Activated CD8-positive, alpha-beta memory T cell treated with anti-CD3 and anti-CD28 coated beads, Interleukin-2, amount 10 ng/mL, durations not matched to agents 7 days and 5 days (primary cell): ENCODE measurements around the gene LRP1B. TPM values are rescaled to one million over a fixed set of nuclear protein-coding genes. Genes with fewer than 3 reads are reported as not detected.

Experiments
- ATAC-seq: fragments of 150-1000 bp; cut with Tn5 transposase; one replicate; pipeline ENCODE4 v1.10.0; 2021; ENCODE audit warnings: moderate library complexity
- CTCF ChIA-PET: fragments of 350-600 bp; sonication (Branson Sonifier 250); formaldehyde crosslinking; loops from one replicate; lab custom pipeline; 2021; ENCODE audit warnings: antibody characterized with exemption; lab: Charles Lee
- DNase-seq: peaks from one replicate; pipeline ENCODE4 v3.0.0-alpha.2; 2020
- H3K27ac Mint-ChIP-seq: one replicate; pipeline ENCODE4 v1.8.0; 2021; ENCODE audit warnings: mild to moderate bottlenecking, mixed read lengths
- H3K27me3 Mint-ChIP-seq: one replicate; pipeline ENCODE4 v1.8.0; 2021; ENCODE audit warnings: mixed read lengths
- H3K36me3 Mint-ChIP-seq: one replicate; pipeline ENCODE4 v1.8.0; 2021; ENCODE audit warnings: mild to moderate bottlenecking, mixed read lengths
- H3K4me1 Mint-ChIP-seq: one replicate; pipeline ENCODE4 v1.8.0; 2021; ENCODE audit warnings: mixed read lengths
- H3K4me3 Mint-ChIP-seq: one replicate; pipeline ENCODE4 v1.8.0; 2021; ENCODE audit warnings: mild to moderate bottlenecking, moderate library complexity, mixed read lengths
- H3K9me3 Mint-ChIP-seq: one replicate; pipeline ENCODE4 v1.8.0; 2022; ENCODE audit warnings: low read depth, mixed read lengths
- total RNA-seq, 2 experiments: library from RNA; stranded (reverse); gene quantifications; one replicate each; pipeline ENCODE4 v1.2.3, GENCODE V29; 2021

LRP1B gene
- total RNA-seq, 2 experiments from 2014 or later = not detected

DNA sequence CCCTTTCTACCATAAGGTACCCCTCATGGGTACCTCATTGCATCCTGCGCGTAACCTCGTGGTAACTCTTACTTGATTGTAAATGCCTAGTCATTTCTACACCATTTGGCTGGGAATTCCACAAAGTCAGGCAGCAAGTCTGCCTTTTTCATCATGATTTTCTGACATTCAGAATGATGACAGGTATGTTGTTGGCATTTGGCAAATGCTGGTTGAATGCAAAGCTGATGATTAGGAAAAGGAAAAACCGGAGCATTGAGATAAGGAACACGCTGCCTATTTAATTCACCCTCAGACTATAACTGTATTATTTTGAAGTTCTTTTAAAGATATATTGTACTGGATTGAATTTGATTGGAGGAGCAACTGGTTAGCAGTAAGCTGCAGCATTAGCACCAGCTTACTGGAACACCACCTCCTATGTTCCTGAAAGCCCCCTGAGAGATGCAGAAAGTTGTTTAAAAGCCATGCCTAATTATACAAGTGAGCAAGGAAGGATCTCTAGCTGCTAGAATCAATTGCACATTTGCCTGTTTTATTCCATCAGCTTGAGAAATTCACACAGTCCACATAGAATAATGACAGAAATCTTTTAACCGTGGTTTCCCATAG lies 520.1 kb downstream of the LRP1B start:
- Mint-ChIP-seq H3K4me3 (no peak overlapping the region), H3K4me1 (no peaks in the 10 kb centered on the region), H3K27me3 (no peaks in the 10 kb centered on the region), H3K9me3 (peaks cover 10% of the 10 kb centered on the region), H3K27ac (no peak overlapping the region), H3K36me3 (no peaks in the 10 kb centered on the region)
- no peak for ATAC-seq
- no peak for DNase-seq
- CTCF ChIA-PET = interaction anchor here (0.6 kb wide), 1 partner anchor 667 kb away, joined by 5 read pairs; no protein-coding TSS in a partner anchor

DNA sequence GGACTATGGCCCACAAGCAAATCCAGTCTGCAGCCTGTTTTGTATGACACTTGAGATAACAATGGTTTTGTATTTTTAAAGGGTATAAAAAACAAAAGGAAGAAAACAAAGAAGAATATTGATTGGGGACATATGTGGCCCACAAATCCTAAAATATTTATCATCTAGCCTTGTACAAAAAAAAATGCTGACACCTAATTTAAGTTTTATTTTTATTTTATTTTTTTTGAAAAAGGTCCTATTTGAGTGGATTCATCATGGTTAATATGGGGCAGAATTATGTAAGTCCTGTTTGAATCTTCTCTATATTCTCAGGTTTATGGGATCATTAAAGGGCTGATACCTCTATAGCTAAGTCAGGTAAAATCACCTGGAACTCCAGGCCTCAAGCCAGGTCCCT lies 525.7 kb downstream of the LRP1B start:
- CTCF ChIA-PET = no interaction called here
- DNase-seq (no peak), ATAC-seq (no peak)
- no peak overlapping the region for H3K4me3 Mint-ChIP-seq
- no peaks in the 10 kb centered on the region for H3K27me3 Mint-ChIP-seq
- no peak overlapping the region for H3K27ac Mint-ChIP-seq
- no peaks in the 10 kb centered on the region for H3K36me3 Mint-ChIP-seq
- H3K4me1 Mint-ChIP-seq = no peaks in the 10 kb centered on the region
- peaks cover 6% of the 10 kb centered on the region for H3K9me3 Mint-ChIP-seq

DNA sequence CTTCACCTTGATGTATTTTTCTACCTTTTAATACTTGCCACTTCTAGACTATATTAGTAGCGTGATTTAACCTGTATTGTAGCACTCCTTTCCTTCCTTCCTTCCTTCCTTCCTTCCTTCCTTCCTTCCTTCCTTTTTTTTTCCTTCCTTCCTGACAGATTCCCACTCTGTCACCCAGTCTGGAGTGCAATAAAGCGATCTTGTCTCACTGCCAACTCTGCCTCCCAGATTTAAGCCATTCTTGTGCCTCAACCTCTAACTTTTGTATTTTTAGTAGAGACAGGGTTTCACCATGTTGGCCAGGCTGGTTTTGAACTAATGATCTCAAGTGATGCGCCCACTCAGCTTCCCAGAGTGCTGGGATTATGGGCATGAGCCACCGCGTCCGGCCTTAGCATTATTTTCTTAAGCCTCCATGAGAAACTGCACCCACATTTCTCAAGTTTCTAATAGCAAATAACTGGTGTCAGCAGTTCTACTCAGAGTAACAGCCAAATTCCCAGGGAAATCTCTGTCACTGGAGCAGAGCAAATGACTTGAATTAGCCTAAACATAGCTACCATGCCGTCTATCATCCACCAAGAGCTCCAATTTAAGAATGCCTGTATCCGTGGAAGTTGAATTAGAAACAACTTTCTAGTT lies 529.2 kb downstream of the LRP1B start:
- no peaks in the 10 kb centered on the region for H3K4me1 Mint-ChIP-seq
- DNase-seq (no peak), ATAC-seq (no peak)
- CTCF ChIA-PET = no interaction called here
- H3K27ac Mint-ChIP-seq = no peak overlapping the region
- H3K4me3 Mint-ChIP-seq = no peak overlapping the region
- no peaks in the 10 kb centered on the region for H3K27me3 Mint-ChIP-seq
- H3K36me3 Mint-ChIP-seq = no peaks in the 10 kb centered on the region
- H3K9me3 Mint-ChIP-seq = peaks cover 6% of the 10 kb centered on the region

DNA sequence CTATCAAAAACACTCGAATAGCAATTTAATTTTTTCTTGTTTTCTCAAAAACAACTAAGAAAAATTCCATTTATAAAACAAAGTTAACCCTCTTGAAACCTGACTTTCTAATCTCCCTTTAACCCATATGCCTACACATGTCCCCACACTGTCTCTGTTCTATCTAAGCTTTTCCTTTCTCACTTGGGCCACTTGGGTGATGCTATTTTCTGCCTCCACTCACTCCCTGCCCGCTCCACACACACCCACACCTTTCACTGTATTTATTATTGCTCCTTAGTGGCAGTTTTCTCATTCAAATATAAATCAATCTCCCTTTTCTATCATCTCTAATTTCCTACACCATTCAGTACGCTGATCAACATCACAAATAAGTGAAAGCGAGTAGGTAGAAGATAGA lies 531.1 kb downstream of the LRP1B start:
- Mint-ChIP-seq H3K4me1 (no peaks in the 10 kb centered on the region), H3K4me3 (no peak overlapping the region), H3K9me3 (peaks cover 3% of the 10 kb centered on the region), H3K27me3 (no peaks in the 10 kb centered on the region), H3K36me3 (no peaks in the 10 kb centered on the region), H3K27ac (no peak overlapping the region)
- CTCF ChIA-PET = no interaction called here
- DNase-seq = no peak
- ATAC-seq = no peak

DNA sequence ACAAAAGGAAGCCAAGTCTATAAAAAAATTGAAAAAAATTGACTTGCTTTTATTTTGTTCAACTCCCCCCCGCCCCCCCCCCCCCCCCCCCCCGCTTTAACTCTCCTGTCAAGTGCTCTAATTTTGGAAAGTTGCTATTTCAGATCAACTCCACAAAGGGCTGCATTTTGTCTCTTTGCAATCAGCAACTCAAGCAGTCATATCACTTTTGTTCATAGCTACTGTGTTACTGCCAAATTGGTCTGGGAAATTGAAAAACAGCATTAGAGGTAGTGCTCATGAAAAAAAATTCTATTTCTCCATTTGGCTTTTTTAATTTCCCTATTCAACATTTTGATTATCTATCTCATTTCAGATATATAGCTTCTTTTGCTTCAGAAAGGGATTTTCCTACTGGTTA lies 531.8 kb downstream of the LRP1B start:
- ATAC-seq (no peak), DNase-seq (no peak)
- CTCF ChIA-PET = no interaction called here
- H3K4me3 Mint-ChIP-seq = no peak overlapping the region
- H3K9me3 Mint-ChIP-seq = peaks cover 3% of the 10 kb centered on the region
- H3K27me3 Mint-ChIP-seq = no peaks in the 10 kb centered on the region
- no peaks in the 10 kb centered on the region for H3K4me1 Mint-ChIP-seq
- no peaks in the 10 kb centered on the region for H3K36me3 Mint-ChIP-seq
- H3K27ac Mint-ChIP-seq = no peak overlapping the region

DNA sequence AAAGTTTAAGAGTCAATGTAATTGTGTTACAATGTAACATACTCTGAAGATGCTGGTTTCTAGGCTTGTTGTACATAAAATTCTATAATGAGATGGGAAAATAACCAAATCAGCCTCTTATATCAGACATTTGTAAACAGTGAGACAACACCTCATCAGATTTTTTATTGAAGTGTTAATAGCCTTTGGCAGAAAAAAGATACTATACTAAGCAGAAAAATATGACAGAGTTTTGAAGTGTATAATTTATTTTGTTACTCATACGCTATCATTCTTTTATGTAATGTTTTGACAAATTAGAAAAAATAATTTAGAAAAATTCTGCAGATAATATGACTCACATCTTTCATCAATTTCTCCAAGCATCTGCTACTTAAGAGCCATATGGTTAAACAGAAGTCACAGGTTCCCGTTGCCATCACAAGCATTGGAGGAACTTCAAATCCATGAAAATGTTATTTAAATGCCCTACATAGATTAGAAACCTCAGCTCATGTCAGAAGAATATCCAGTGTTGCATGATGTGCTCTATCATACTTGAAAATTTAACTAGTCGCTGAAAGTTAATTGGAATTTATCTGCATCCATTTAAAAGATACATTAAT lies 535.4 kb downstream of the LRP1B start:
- Mint-ChIP-seq H3K9me3 (peaks cover 3% of the 10 kb centered on the region), H3K27ac (no peak overlapping the region), H3K4me3 (no peak overlapping the region), H3K4me1 (no peaks in the 10 kb centered on the region), H3K36me3 (no peaks in the 10 kb centered on the region), H3K27me3 (no peaks in the 10 kb centered on the region)
- CTCF ChIA-PET = no interaction called here
- ATAC-seq = no peak
- no peak for DNase-seq

DNA sequence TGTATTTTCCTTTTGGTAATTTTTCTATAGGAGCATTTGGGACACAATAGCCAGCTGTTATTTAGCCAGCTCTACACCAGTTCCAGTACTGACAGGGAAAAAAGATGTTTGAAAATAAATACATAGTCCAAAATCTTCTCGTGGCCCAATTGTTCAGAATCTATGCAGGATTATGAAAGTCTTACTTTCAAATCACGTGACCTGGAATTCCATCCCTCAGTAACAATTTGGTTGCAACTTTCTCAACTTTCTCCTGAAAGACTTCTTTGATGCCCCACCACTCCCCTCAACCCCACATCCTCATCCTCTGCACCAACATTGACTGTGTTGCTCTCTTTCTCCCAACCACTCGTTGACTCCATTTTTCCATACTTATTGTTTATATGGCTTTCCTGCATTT lies 539.0 kb downstream of the LRP1B start:
- H3K27ac Mint-ChIP-seq = no peak overlapping the region
- CTCF ChIA-PET = no interaction called here
- H3K9me3 Mint-ChIP-seq = no peaks in the 10 kb centered on the region
- no peak for ATAC-seq
- H3K27me3 Mint-ChIP-seq = no peaks in the 10 kb centered on the region
- H3K36me3 Mint-ChIP-seq = no peaks in the 10 kb centered on the region
- H3K4me1 Mint-ChIP-seq = no peaks in the 10 kb centered on the region
- DNase-seq = no peak
- H3K4me3 Mint-ChIP-seq = no peak overlapping the region

DNA sequence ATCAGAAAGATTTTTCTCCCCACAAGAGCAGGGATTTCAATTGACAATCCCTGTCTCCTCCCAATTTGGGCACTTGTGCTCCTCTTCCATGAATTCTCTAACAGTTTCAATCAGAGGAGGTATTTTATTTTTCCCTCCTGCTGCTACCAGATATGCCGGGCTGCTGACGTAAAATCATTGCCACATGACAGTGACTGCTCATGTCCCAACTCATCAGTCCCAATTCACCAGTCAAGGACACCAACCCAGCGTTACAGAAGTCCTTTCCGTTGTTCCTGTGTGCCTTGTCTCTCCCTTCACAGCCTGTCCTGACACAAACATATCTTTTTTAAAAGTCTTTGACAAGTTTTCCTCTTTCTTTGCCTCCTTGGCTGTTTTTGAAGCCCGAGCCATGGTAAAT lies 540.2 kb downstream of the LRP1B start:
- Mint-ChIP-seq H3K27ac (no peak overlapping the region), H3K4me3 (no peak overlapping the region)

DNA sequence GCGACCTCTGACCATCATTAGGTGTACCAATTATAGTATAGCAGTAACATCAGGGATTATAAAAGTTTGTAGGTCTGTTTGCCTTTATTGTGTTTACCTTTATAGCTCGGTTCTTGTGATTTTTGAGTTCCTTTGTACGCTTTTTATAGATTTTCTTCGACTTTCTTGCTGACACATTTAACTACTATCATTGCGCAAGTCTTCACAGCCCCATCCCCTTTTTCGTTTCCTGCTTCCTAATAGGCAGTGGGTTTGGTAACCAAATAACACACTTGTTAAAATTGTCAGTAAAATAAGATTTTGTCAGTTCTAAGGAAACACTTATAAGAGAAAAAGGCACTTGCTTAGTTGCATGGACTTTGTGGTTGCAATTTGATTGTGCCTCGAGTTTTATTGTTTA lies 541.5 kb downstream of the LRP1B start:
- no peaks in the 10 kb centered on the region for H3K36me3 Mint-ChIP-seq
- no peak overlapping the region for H3K27ac Mint-ChIP-seq
- DNase-seq (no peak), ATAC-seq (no peak)
- H3K4me3 Mint-ChIP-seq = no peak overlapping the region
- no peaks in the 10 kb centered on the region for H3K27me3 Mint-ChIP-seq
- CTCF ChIA-PET = no interaction called here
- peaks cover 3% of the 10 kb centered on the region for H3K9me3 Mint-ChIP-seq
- no peaks in the 10 kb centered on the region for H3K4me1 Mint-ChIP-seq

More for the DNA sequence above, 540.2 kb downstream of the LRP1B start:
- DNase-seq (no peak), ATAC-seq (no peak)
- no peaks in the 10 kb centered on the region for H3K9me3 Mint-ChIP-seq
- H3K27me3 Mint-ChIP-seq = no peaks in the 10 kb centered on the region
- H3K4me1 Mint-ChIP-seq = no peaks in the 10 kb centered on the region
- H3K36me3 Mint-ChIP-seq = no peaks in the 10 kb centered on the region
- CTCF ChIA-PET = no interaction called here

DNA sequence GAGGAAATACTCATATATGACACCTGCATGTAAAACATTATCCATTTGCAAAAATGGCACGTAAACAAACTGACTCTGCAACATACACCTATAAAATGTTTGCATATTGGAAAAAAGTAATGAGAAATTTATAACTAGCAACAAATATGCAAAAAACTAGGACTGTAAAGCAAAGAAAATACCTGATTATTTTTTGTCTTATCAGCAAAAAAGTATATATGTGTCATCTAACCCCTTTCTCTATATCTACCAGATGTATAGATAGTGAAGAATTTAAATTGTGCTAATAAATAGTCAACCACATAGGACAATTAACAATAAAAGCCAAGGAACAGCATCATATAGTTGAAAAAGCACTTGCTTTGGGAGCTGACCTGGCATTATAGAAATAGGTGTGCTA lies 543.8 kb downstream of the LRP1B start:
- Mint-ChIP-seq H3K9me3 (peaks cover 3% of the 10 kb centered on the region), H3K27me3 (no peaks in the 10 kb centered on the region), H3K36me3 (no peaks in the 10 kb centered on the region), H3K4me3 (no peak overlapping the region), H3K4me1 (no peaks in the 10 kb centered on the region), H3K27ac (no peak overlapping the region)
- CTCF ChIA-PET = no interaction called here
- DNase-seq (no peak), ATAC-seq (no peak)

DNA sequence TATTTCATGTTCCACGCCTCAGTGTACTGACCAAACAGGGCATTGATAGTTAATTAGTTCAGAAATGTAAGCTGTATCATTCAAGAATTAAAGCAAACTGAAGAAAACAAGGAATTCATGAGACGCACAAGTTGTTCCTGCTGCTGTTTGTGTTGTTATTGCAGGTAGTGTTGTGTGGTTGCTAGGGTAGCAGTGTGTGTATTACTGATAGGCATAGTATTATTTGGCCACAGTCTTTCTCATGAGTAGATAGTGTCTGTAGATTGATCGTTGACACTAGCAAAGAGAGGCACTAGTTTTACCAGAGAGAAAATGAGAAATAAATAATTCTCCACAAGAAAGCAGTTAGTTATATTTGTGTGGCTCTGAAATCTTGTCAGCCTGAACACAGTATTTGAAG lies 548.6 kb downstream of the LRP1B start:
- no peaks in the 10 kb centered on the region for H3K4me1 Mint-ChIP-seq
- H3K9me3 Mint-ChIP-seq = peaks cover 8% of the 10 kb centered on the region
- H3K4me3 Mint-ChIP-seq = no peak overlapping the region
- ATAC-seq (no peak), DNase-seq (no peak)
- H3K27me3 Mint-ChIP-seq = no peaks in the 10 kb centered on the region
- H3K27ac Mint-ChIP-seq = no peak overlapping the region
- no peaks in the 10 kb centered on the region for H3K36me3 Mint-ChIP-seq
- CTCF ChIA-PET = no interaction called here

DNA sequence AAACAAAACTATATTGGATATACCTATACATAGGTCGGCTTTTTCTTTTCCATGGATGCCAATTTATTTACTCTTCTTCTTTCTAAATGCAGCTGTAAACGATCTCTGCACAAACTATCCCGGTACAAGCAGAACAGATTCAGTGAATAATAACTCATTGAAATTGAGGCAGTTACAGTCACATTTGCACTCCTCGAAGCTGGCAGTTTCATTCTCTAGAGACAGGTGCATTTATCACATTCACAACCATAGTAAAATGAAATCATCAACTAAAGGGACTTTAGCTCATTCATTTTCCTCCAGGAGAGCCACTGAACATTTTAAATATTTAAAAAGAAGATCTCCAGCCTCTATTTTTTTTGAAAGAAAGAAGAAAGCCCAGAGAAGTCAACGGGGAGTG lies 551.7 kb downstream of the LRP1B start:
- Mint-ChIP-seq H3K4me3 (no peak overlapping the region), H3K4me1 (no peaks in the 10 kb centered on the region), H3K36me3 (no peaks in the 10 kb centered on the region), H3K27me3 (no peaks in the 10 kb centered on the region), H3K9me3 (peaks cover 5% of the 10 kb centered on the region), H3K27ac (no peak overlapping the region)
- CTCF ChIA-PET = no interaction called here
- DNase-seq = no peak
- ATAC-seq = no peak

DNA sequence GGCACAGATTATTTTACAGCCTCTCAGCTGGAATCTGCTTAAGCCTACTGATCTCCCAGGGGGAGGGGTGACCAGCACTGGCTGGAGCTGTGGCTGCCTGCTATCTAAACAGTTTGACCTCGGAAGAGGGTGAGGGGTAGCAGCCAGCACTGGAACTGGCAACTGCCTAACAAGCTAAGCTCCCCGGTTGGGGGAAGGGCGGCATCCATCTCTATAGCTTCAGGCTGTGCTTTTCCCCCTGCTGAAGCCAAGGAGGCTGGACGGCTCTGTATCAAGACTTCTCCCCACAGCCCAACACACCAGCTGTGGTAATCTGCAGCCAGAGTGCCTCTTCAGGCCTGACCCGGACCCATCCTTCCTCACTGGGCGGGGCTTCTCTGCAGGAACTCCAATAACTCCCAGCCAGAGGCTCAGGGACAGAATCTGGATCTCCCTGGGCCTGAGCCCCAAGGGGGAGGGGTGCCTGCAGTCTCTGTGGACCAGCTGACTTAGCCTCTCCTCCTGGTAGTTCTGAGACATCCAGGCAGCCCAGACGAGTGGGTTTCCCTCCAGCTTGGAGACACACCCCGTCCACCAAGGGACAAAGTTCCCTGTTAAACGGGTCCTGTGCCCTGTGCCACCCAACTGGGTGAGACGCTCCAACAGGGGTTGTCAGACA lies 560.2 kb downstream of the LRP1B start:
- H3K9me3 Mint-ChIP-seq = peaks cover 7% of the 10 kb centered on the region
- H3K27me3 Mint-ChIP-seq = no peaks in the 10 kb centered on the region
- H3K36me3 Mint-ChIP-seq = no peaks in the 10 kb centered on the region
- DNase-seq (no peak), ATAC-seq (no peak)
- no peak overlapping the region for H3K4me3 Mint-ChIP-seq
- CTCF ChIA-PET = no interaction called here
- no peaks in the 10 kb centered on the region for H3K4me1 Mint-ChIP-seq
- no peak overlapping the region for H3K27ac Mint-ChIP-seq

DNA sequence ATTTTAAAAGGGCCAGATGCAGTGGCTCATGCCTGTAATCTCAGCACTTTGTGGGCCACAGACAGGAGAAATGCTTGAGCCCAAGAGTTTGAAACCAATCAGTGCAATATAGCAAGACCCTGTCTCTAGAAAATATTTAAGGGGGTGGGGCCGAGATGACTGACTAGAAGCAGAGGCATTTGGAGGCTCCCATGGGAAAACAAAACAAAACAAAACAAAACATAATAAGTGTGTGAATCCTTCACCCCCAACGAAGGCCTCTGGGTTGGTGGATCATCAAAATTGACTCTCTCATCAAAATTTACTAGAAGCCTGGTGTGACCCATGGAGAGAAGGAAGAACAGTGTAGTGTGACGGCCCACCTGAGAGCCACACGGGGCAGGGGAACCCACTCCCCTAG lies 560.9 kb downstream of the LRP1B start:
- Mint-ChIP-seq H3K4me1 (no peaks in the 10 kb centered on the region), H3K36me3 (no peaks in the 10 kb centered on the region), H3K4me3 (no peak overlapping the region), H3K27ac (no peak overlapping the region), H3K27me3 (no peaks in the 10 kb centered on the region), H3K9me3 (peaks cover 7% of the 10 kb centered on the region)
- CTCF ChIA-PET = no interaction called here
- DNase-seq = no peak
- no peak for ATAC-seq
